Activated naive CD8-positive, alpha-beta T cell treated with anti-CD3 and anti-CD28 coated beads, Interleukin-2, amount 50 U/mL, for 16 hours (primary cell): ENCODE results near the gene FBXL13.
A peak's percentile ranks its signal among the peaks of the same experiment; 100 is the strongest.
"Not testable (repeated sequence)": the region's sequence is repeated elsewhere in the genome, so short reads cannot be mapped to it uniquely, and the experiment has no call there.

Experiments used
- DNase-seq: peaks from one replicate; pipeline ENCODE4 v3.0.0-alpha.2; 2020; ENCODE audit warnings: low read depth, low spot score

FBXL13 gene

GRCh38 chr7:103074519-103075336, at the start of gene FBXL13, which contains the start of gene ARMC10:
Gene FBXL13, minus strand, starts transcription at chr7:103074796.
Gene ARMC10, plus strand, starts transcription at chr7:103075140. Its CDS starts 133 bp downstream, at chr7:103075273.
- DNase-seq: peak; percentile 76

DNA sequence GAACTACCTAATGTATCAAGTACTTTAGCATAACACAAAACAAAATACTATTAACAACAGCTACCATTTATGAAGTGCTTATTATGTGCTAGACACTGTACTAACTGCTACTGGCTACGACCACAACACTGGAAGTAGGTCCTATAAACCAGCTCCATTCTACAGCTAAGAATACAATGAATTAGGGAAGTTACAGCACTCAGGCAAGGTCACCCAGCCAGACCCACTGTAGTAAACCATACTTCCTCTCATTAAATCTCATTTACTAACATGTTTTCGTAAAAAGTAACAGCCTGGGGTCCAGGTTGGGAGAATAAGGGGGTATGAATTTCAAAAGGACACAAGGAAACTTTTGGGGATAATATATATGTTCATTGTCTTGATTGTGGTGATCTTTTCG, 48.9 kb upstream of the FBXL13 start:
- no peak for DNase-seq

DNA sequence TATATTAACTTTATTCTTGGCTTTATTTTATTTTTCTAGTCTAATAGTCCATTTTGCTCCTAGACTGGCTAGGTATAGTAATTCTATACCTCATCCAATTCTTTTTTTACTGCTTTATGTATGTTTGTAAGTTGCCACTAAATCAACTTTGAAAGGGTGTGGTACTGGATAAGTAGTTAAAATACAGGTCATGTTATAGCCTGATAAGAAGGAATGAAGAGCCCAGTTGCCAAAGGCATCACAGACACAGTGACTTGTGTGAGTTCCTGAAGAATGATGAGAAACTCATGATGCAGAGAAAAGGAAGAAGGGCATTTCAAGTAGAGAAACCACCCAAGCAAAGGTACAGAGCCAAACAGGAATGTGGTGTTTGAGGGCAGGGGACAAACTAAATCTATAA, 47.0 kb upstream of the FBXL13 start:
- DNase-seq: no peak

DNA sequence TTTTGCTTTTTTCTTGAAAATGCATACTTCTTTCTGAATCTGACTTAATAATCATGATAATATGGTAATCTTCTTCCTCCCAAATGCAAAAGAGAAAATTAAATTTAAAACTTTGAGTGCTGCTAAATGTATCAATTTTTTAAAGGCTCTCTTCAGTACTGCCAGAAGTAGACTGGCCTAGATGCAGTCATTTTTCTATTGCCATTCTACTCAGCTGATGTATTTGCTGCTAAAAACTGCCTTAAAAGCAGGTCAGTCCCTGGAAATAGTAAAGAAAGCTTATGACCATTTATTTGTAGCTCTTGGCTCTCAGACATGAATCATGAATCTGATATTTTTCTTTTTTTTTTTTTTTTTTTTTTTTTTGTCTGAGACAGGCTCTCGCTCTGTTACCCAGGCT, 45.8 kb upstream of the FBXL13 start:
- DNase-seq: no peak

DNA sequence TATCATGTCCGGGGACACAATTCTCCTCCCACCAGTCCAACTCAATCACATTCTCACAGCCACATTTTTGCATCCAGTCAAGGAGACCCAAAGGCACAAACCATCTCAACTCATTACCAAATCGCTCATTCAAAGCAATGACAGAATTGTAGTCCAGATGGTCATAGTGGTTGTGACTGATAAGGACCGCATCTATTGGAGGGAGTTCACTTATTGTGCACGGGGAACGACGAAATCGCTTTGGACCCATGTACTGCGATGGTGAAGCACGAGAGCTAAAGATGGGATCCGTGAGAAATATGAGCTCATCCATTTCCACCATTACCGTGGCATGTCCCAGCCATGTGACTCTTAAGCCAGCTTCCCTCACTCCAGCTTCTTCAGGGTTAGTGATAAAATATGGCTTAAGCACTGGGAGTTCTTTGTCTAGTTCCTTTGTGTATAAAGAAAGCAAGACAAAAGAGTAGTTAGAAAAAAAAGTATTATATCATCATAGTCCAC, 45.2 kb upstream of the FBXL13 start:
- no peak for DNase-seq

DNA sequence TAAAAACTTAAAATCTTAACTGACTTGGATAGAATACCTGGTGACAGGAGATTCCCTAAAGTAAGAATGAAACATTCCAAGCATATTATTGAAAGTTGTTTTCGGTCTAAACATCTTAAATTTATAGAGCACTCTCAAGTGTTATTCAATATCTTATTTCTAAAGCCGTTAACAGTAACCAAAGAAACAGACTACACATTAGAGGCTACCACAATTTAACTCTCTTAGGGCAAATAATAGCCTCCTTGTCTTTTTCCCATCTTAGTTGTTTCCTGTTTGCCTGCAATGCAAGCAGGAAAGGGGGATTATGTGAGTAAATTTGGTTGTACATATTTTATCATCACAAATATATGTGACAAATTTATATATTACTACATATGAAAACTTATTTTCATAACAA, 42.9 kb upstream of the FBXL13 start:
- no peak for DNase-seq

DNA sequence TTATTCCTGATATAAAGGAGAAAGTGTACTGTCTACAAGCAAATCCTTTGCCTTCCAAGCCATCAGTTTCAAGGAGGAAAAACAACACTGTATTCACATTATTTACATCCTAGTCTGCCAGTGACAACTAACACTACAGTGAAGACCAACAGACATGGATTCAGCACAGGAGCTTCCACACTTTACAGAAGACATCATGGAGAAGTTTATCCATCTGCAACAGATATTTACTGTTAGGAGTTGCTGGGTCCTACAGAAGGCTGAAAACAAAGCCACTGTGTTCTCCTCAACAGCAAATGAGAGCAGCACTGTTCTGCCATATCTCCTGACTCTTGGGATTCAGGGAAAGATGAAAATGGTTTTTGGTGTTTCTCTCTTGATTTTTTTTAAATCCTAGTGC, 42.4 kb upstream of the FBXL13 start:
- no peak for DNase-seq

DNA sequence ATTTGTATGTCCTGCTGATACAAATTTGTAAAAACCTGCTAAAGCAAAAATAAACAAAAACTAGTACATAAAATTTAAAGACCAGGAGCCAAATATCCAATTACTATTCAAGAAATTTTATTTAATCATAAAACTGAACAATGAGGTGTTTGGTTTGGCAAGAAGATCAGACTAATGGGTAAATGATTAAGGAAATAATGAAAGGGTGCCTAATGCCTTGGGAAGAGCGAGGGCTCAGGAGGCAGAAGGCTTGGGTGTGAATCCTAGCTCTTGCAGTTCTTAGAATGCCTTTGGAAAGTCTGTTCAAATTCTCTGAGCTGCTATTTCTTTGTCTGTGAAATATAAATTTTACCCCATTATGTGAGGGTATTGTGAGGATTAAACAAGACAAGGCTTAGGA, 41.9 kb upstream of the FBXL13 start:
- no peak for DNase-seq

- no peak for DNase-seq
These were observed 41.2 kb upstream of the FBXL13 start for GRCh38 chr7:103115771-103116170.

- no peak for DNase-seq
These were observed 40.0 kb upstream of the FBXL13 start for GRCh38 chr7:103114576-103115008.

DNA sequence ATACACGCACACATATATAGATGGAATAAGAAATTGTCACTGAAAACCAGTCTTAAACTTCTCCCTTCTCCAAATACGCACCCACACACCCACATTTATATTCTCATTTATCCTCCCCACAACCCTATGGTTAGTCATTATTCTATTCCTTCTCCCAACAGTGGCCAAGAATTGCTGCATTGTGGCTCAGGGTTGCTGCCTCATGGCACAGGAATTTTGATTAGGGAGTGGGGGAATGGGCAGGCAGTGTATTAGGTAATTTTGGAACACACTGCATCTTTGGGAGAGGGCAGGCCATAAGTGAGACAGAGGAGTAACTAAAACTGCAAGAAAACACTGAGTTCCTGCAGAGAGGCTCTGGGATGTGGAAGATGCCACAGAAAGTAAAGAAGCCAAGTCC, 38.6 kb upstream of the FBXL13 start:
- no peak for DNase-seq

DNA sequence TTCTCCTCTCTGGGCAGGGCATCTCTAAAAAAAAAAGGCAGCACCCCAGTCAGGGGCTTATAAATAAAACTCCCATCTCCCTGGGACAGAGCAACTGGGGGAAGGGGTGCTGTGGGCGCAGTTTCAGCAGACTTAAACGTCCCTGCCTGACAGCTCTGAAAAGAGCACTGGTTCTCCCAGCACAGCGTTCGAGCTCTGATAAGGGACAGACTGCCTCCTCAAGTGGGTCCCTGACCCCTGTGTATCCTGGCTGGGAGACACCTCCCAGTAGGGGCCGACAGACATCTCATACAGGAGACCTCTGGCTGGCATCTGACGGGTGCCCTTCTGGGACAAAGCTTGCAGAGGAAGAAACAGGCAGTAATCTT, 32.1 kb upstream of the FBXL13 start:
- not testable (repeated sequence) for DNase-seq

- no peak for DNase-seq
These were observed 31.6 kb upstream of the FBXL13 start for GRCh38 chr7:103106005-103106702.

DNA sequence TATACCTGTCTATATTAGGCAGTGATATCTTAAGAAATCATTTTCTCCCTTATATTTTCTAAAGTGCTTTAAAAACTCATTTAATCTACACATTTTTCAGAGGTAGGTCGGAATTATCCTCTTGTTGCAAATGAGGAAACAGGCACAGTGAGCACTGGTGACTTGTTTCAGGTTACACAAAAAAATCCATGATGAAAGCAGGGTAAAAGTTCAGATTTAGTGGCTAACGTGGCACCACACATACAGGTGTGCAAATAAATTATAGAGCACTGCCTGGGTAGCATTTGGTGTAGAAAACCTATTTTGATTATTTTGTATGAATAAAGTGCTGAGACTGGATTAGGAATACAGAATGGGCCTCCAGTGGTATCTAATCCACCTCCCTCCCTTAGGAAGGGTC, 26.9 kb upstream of the FBXL13 start:
- DNase-seq: no peak

DNA sequence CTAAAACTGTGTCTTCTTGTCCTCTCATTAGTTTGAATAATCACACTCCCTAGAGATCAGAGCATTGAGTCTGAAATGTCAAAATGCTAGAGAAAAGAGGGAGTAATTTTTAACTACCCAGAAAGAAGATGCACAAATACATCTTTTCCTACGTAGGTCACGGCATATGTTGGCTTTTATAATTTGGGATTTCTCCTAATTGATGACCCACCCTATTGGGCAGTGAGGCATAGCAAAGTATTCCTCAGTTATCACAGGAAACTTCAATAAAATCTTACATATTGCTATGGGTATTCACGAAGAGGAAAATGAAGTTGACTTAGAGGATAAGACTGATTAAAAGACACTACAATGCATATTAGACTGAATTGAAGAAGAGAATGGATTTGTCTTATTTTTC, 25.8 kb upstream of the FBXL13 start:
- no peak for DNase-seq

DNA sequence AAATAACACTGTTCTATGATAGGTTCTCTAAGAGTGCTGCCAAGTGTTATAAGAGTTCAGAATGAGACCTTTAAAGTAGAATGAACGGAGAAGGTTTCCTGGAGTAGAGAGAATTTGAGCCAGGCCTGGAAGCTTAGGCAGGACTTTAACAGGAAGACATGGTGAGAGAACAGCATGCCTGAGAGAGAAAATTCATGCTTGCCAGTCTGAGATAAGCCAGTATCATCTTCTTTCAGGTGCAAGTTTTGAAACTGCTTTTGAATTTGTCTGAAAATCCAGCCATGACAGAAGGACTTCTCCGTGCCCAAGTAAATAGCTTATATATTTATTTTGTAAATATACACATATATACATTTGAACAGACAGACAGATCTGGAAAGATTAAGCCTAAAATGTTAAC, 22.4 kb upstream of the FBXL13 start:
- DNase-seq: no peak

DNA sequence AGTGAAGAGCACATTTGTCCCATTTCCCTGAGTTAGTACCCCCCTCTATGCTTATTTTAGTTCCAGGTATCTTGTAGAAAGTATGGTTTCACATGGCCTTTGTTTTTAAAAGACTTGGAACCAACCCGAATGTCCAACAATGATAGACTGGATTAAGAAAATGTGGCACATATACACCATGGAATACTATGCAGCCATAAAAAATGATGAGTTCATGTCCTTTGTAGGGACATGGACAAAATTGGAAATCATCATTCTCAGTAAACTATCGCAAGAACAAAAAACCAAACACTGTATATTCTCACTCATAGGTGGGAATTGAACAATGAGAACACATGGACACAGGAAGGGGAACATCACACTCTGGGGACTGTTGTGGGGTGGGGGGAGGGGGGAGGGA, 21.0 kb upstream of the FBXL13 start:
- DNase-seq: not testable (repeated sequence)

DNA sequence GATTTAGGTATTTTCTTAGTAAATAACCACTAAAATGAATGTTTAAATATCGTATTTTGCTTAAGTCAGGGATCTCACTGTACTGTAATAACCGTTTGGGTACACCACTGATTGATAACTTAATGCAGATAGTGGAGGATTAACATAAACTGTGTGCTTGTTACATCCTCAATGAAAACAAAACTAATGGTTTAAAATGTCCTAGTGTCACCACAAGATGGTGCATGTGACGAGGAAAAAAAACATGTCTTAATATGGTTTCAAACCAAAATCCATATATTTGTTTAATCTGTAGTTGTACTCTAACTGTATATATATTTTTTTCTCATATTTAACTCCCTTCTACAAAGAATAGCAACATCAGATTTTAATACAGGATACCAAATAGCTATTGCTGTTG, 19.5 kb upstream of the FBXL13 start:
- DNase-seq: no peak

- DNase-seq: no peak
These were observed 18.8 kb upstream of the FBXL13 start for GRCh38 chr7:103093429-103093828.

DNA sequence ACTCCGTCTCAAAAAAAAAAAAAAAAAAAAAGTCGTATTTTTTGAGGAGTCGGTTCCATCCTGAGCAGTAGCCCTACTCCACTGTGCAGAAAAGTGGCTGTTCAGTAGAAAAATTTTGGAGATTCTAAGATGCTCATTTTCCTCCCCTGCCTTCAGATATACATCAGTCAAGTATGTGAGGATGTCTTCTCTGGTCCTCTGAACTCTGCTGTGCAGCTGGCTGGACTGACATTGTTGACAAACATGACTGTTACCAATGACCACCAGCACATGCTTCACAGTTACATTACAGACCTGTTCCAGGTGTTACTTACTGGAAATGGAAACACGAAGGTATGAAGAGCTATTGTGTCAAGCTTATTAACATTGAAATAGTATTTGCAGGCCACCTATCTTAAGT, 17.7 kb upstream of the FBXL13 start:
- DNase-seq: not testable (repeated sequence)

DNA sequence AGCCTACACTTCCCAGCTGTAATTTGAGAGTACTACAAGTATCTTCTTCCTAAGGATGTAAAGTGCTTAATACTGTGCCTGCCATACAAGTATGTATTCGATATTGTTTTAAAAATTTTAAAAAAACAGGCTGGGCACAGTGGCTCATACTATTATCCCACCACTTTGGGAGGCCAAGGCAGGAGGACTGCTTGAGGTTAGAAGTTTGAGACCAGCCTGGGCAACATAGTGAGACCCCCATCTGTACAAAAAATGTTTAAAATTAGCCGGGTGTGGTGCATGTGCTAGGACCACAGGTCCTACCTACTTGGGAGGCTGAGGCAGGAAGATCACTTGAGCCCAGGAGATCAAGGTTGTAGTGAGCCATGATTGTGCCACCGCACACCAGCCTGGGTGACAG, 8.6 kb upstream of the FBXL13 start:
- DNase-seq: no peak

DNA sequence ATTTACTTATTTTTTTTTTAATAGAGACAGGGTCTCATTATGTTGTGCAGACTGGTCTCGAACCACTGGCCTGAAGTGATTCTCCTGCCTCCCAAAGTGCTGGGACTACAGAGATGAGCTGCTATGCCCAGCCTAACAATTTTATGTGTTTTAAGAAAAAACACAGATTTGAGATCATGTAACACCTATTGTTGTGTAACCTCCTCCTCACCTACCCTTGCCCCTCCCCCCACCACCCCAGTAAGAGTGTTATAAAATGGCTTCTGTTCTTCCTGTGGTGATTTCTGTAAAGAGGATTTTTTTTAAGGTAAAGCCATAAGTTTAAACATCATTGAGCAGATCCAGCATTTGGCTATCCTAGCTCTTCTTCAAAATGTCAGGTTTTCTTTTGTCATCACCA, 7.9 kb upstream of the FBXL13 start:
- DNase-seq: no peak

- DNase-seq: no peak
These were observed 6.3 kb upstream of the FBXL13 start for GRCh38 chr7:103080923-103081322.
